ENCODE results near the gene CACNA1H. TPM values are rescaled to one million over a fixed set of nuclear protein-coding genes. Genes with fewer than 3 reads are reported as not detected.

Gene CACNA1H
- total RNA-seq, 1 donor from 2014 or later, result 26.1 TPM

DNA sequence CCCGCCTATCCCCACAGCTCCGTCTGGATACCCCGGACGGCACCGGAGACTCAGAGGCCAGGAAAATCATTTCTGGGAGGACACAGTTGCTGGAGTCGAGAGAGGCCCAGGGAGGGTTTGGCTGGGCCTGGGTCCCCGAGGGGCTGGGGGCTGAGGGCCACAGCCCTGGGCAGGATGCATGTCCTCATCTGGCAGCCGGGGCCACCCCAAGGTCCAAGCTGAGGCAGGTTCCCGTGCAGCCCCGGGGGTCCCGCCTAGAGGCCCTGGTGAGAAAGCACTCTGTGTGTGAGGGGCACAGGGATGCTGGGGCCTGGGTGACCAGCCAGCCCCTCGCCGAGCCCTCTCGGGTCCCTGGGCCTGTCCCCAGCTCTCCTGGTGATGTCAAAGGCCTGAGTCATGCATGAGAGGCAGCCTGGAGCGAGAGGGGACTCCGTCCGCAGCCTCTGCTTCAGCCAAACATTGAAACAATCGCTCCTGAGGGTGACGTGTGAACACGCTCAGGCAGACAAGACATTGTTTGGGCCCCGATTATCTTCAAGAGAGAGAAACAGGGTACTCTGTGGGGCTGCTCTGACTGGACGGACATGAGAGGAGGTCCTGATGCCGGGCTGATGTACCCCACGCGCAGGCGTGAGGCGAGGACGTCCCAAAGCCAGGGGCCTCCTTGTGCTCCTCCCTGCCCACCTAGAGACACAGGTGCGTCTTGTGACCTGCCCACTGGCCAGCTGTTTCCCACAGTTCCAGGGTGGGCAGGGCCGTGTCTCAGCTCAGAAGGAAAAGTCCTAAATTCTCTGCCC lies 31.1 kb upstream of the CACNA1H start:
- no peaks in the 10 kb centered on the region for H3K36me3 ChIP-seq (ENCODE audit: control insufficient read depth in 3 of 3, insufficient read depth in 3 of 3, low read length in 3 of 3)
- no peak overlapping the region for H3K4me3 ChIP-seq (ENCODE audit: low read length in 3 of 3)
- peaks cover 32 to 66% (median 66%) of the 10 kb centered on the region in 3 donors for H3K27me3 ChIP-seq (ENCODE audit: control insufficient read depth in 3 of 3, insufficient read depth in 3 of 3, low read length in 3 of 3)
- no peaks in the 10 kb centered on the region for H3K9me3 ChIP-seq (ENCODE audit: control insufficient read depth in 3 of 3, low read length in 3 of 3)
- H3K4me1 ChIP-seq (ENCODE audit: control insufficient read depth in 3 of 3, insufficient read depth in 3 of 3, low read length in 3 of 3), result no peaks in the 10 kb centered on the region
- H3K9ac ChIP-seq (ENCODE audit: low read depth in 1 of 3, low read length in 3 of 3), result no peak overlapping the region
- no peak overlapping the region for H3K27ac ChIP-seq (ENCODE audit: low read depth, low read length)

DNA sequence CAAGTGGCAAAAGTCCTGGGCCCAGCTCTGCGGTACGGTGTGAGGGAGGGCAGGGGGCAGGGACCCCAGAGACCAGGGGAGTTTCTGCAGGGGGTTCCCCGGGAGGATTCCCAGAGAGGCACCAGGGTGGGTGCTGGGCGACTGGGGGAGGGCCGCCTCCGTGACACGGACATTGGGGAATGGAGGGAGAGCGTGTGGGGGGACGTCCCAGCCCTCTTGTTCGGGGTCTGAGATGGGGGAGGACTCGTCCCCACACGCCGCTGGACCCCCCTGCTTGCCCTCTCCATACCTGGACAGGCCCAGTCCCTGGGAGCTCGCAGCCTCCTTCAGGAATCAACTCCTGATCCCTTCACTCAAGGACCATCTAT lies 30.5 kb upstream of the CACNA1H start:
- no peak overlapping the region for H3K9ac ChIP-seq (ENCODE audit: low read depth in 1 of 3, low read length in 3 of 3)
- no peaks in the 10 kb centered on the region for H3K9me3 ChIP-seq (ENCODE audit: control insufficient read depth in 3 of 3, low read length in 3 of 3)
- H3K4me3 ChIP-seq (ENCODE audit: low read length in 3 of 3), result no peak overlapping the region
- no peaks in the 10 kb centered on the region for H3K36me3 ChIP-seq (ENCODE audit: control insufficient read depth in 3 of 3, insufficient read depth in 3 of 3, low read length in 3 of 3)
- H3K27me3 ChIP-seq (ENCODE audit: control insufficient read depth in 3 of 3, insufficient read depth in 3 of 3, low read length in 3 of 3), result peaks cover 33 to 68% (median 64%) of the 10 kb centered on the region in 3 donors
- no peak overlapping the region for H3K27ac ChIP-seq (ENCODE audit: low read depth, low read length)
- H3K4me1 ChIP-seq (ENCODE audit: control insufficient read depth in 3 of 3, insufficient read depth in 3 of 3, low read length in 3 of 3), result no peaks in the 10 kb centered on the region

- no peak overlapping the region for H3K4me3 ChIP-seq (ENCODE audit: low read length in 3 of 3)
- H3K27ac ChIP-seq (ENCODE audit: low read depth, low read length), result no peak overlapping the region
- H3K4me1 ChIP-seq (ENCODE audit: control insufficient read depth in 3 of 3, insufficient read depth in 3 of 3, low read length in 3 of 3), result no peaks in the 10 kb centered on the region
- H3K9ac ChIP-seq (ENCODE audit: low read depth in 1 of 3, low read length in 3 of 3), result no peak overlapping the region
- H3K9me3 ChIP-seq (ENCODE audit: control insufficient read depth in 3 of 3, low read length in 3 of 3), result no peaks in the 10 kb centered on the region
- H3K27me3 ChIP-seq (ENCODE audit: control insufficient read depth in 3 of 3, insufficient read depth in 3 of 3, low read length in 3 of 3), result peaks cover 32 to 63% (median 58%) of the 10 kb centered on the region in 3 donors
- H3K36me3 ChIP-seq (ENCODE audit: control insufficient read depth in 3 of 3, insufficient read depth in 3 of 3, low read length in 3 of 3), result no peaks in the 10 kb centered on the region
These were observed 29.2 kb upstream of the CACNA1H start for GRCh38 chr16:1123525-1124230.

DNA sequence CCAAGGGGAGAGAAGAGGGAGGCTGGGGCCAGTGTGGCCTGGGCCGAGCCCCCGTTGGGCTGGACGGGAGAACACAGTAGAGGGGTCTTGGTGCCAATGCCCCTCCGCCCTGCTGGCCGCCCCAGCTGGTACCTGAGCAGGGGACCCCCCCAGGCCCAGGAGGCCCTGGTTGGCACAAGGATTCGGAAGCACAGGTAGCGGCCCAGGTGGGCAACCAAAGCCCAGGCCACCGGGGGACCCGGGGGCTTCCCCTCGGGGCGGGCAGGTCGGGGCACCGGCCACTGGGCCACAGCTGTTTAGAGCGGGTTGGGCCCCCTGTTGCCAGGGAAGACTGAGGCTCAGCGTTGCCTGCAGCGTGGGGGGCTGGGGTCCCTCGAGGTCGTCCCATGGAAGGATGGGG lies 28.6 kb upstream of the CACNA1H start:
- Histone ChIP-seq H3K9me3 (ENCODE audit: control insufficient read depth in 3 of 3, low read length in 3 of 3) (no peaks in the 10 kb centered on the region), H3K36me3 (ENCODE audit: control insufficient read depth in 3 of 3, insufficient read depth in 3 of 3, low read length in 3 of 3) (no peaks in the 10 kb centered on the region), H3K4me1 (ENCODE audit: control insufficient read depth in 3 of 3, insufficient read depth in 3 of 3, low read length in 3 of 3) (no peaks in the 10 kb centered on the region), H3K27ac (ENCODE audit: low read depth, low read length) (no peak overlapping the region), H3K27me3 (ENCODE audit: control insufficient read depth in 3 of 3, insufficient read depth in 3 of 3, low read length in 3 of 3) (peaks cover 26 to 58% (median 53%) of the 10 kb centered on the region in 3 donors), H3K9ac (ENCODE audit: low read depth in 1 of 3, low read length in 3 of 3) (no peak overlapping the region), H3K4me3 (ENCODE audit: low read length in 3 of 3) (no peak overlapping the region)

DNA sequence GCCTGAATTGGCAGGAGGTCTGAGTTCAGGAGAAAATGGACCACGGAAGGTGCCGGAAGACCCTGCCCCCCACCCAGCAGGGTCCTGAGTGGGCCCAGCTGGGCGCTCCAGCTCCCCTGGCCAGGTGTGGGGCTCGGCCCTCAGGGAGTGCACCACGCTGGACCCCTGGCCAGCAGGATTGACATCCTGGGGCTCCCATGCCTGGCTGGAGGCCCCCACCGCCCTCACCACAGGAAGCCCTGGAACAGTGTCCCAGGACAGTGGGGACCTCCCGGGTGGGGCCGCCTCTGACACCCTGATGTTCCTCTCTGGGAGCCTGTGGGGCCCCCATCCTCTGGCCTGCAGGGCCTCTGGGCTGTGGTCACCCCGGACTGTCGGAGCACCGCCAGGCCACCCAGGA lies 28.1 kb upstream of the CACNA1H start:
- peaks cover 23 to 58% (median 53%) of the 10 kb centered on the region in 3 donors for H3K27me3 ChIP-seq (ENCODE audit: control insufficient read depth in 3 of 3, insufficient read depth in 3 of 3, low read length in 3 of 3)
- H3K36me3 ChIP-seq (ENCODE audit: control insufficient read depth in 3 of 3, insufficient read depth in 3 of 3, low read length in 3 of 3), result no peaks in the 10 kb centered on the region
- no peaks in the 10 kb centered on the region for H3K4me1 ChIP-seq (ENCODE audit: control insufficient read depth in 3 of 3, insufficient read depth in 3 of 3, low read length in 3 of 3)
- H3K9me3 ChIP-seq (ENCODE audit: control insufficient read depth in 3 of 3, low read length in 3 of 3), result no peaks in the 10 kb centered on the region
- H3K9ac ChIP-seq (ENCODE audit: low read depth in 1 of 3, low read length in 3 of 3), result no peak overlapping the region
- H3K4me3 ChIP-seq (ENCODE audit: low read length in 3 of 3), result no peak overlapping the region
- no peak overlapping the region for H3K27ac ChIP-seq (ENCODE audit: low read depth, low read length)

DNA sequence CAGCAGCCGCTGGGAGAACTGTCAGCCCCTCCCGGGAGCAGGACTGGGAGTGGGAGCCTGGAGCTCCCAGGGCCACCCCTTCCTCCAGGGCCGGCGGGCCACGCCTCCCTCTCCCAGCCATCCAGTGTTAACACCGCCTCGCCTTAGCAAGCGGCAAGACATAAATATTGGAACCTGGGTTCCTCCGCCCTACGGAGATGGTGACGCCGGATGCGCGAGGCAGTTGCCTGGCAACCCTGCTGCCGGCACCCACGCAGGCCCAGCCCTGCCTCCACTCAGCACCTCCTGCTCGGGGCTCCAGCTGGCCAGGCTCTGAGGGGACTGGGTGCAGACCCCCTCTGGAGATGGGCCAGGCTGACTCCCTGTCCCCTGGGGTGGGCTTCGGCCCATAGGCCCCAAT lies 27.4 kb upstream of the CACNA1H start:
- H3K27me3 ChIP-seq (ENCODE audit: control insufficient read depth in 3 of 3, insufficient read depth in 3 of 3, low read length in 3 of 3), result peaks cover 23 to 52% (median 49%) of the 10 kb centered on the region in 3 donors
- H3K27ac ChIP-seq (ENCODE audit: low read depth, low read length), result no peak overlapping the region
- H3K9ac ChIP-seq (ENCODE audit: low read depth in 1 of 3, low read length in 3 of 3), result no peak overlapping the region
- H3K36me3 ChIP-seq (ENCODE audit: control insufficient read depth in 3 of 3, insufficient read depth in 3 of 3, low read length in 3 of 3), result no peaks in the 10 kb centered on the region
- no peaks in the 10 kb centered on the region for H3K9me3 ChIP-seq (ENCODE audit: control insufficient read depth in 3 of 3, low read length in 3 of 3)
- H3K4me3 ChIP-seq (ENCODE audit: low read length in 3 of 3), result no peak overlapping the region
- H3K4me1 ChIP-seq (ENCODE audit: control insufficient read depth in 3 of 3, insufficient read depth in 3 of 3, low read length in 3 of 3), result no peaks in the 10 kb centered on the region

DNA sequence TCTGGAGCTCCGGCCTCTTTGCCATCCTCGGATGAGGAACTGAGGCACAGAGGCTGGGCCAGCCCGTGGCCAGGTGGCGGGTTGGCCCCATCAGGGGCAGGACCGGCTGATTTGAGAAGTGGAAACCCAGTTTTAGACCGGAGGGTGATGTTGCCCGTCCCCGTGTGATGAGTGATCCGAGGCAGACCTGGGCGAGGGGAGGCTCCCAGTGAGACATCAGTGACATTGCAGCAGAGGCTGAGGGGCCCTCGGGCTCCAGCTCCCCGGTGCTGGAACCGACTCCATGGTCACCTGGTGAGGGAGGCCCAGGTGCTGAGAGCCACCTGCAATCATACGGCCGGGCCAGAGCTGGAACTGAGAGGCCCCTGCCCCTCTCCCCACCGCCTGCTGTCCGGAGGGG lies 26.9 kb upstream of the CACNA1H start:
- Histone ChIP-seq H3K27me3 (ENCODE audit: control insufficient read depth in 3 of 3, insufficient read depth in 3 of 3, low read length in 3 of 3) (peaks cover 23 to 48% (median 47%) of the 10 kb centered on the region in 3 donors), H3K9ac (ENCODE audit: low read depth in 1 of 3, low read length in 3 of 3) (no peak overlapping the region), H3K4me3 (ENCODE audit: low read length in 3 of 3) (no peak overlapping the region), H3K9me3 (ENCODE audit: control insufficient read depth in 3 of 3, low read length in 3 of 3) (no peaks in the 10 kb centered on the region), H3K4me1 (ENCODE audit: control insufficient read depth in 3 of 3, insufficient read depth in 3 of 3, low read length in 3 of 3) (no peaks in the 10 kb centered on the region), H3K36me3 (ENCODE audit: control insufficient read depth in 3 of 3, insufficient read depth in 3 of 3, low read length in 3 of 3) (no peaks in the 10 kb centered on the region), H3K27ac (ENCODE audit: low read depth, low read length) (no peak overlapping the region)

DNA sequence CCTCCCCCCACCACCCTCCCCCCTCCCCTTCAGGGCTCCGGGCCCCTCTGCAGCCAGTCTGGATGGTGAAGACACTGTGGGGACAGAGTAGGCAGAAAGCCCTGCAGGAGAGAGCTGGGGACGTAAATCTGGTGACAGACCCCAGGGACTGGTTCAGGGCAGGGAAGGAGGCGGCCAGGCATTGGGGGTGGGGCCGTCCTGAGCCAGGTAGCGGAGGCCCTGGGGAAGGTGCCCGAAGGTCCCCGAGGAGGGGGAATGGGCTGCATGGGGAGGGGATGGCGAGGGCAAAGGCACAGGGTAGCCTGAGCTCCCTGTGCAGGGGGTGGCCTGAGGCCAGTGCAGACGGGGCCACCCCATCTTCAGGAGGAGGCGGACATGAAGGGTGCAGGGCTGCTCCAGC lies 26.3 kb upstream of the CACNA1H start:
- Histone ChIP-seq H3K9me3 (ENCODE audit: control insufficient read depth in 3 of 3, low read length in 3 of 3) (no peaks in the 10 kb centered on the region), H3K4me1 (ENCODE audit: control insufficient read depth in 3 of 3, insufficient read depth in 3 of 3, low read length in 3 of 3) (no peaks in the 10 kb centered on the region), H3K27me3 (ENCODE audit: control insufficient read depth in 3 of 3, insufficient read depth in 3 of 3, low read length in 3 of 3) (peaks cover 23 to 44% (median 43%) of the 10 kb centered on the region in 3 donors), H3K4me3 (ENCODE audit: low read length in 3 of 3) (no peak overlapping the region), H3K9ac (ENCODE audit: low read depth in 1 of 3, low read length in 3 of 3) (no peak overlapping the region), H3K36me3 (ENCODE audit: control insufficient read depth in 3 of 3, insufficient read depth in 3 of 3, low read length in 3 of 3) (no peaks in the 10 kb centered on the region), H3K27ac (ENCODE audit: low read depth, low read length) (no peak overlapping the region)

DNA sequence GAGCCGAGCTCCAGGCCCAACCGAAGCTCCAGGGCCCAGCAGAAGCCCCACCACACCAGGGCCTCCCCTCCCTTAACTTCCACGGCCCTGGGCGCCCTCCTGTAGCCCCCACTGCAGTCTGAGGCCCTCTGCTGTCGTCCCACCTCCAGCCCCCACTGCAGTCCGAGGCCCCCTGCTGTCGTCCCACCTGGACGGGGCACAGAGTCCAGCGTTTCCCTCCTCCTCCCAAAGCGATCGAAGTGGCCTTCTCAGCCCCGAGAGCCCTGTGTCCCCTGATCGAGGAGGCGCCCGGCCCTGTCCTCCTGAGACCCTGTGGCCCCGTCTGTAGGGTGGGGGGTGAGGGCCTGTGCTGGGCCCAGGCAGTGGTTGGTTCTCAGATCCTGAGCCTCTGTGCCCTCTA lies 25.8 kb upstream of the CACNA1H start:
- Histone ChIP-seq H3K4me3 (ENCODE audit: low read length in 3 of 3) (no peak overlapping the region), H3K27ac (ENCODE audit: low read depth, low read length) (no peak overlapping the region), H3K27me3 (ENCODE audit: control insufficient read depth in 3 of 3, insufficient read depth in 3 of 3, low read length in 3 of 3) (peaks cover 21 to 43% (median 40%) of the 10 kb centered on the region in 3 donors), H3K9ac (ENCODE audit: low read depth in 1 of 3, low read length in 3 of 3) (no peak overlapping the region), H3K9me3 (ENCODE audit: control insufficient read depth in 3 of 3, low read length in 3 of 3) (no peaks in the 10 kb centered on the region), H3K36me3 (ENCODE audit: control insufficient read depth in 3 of 3, insufficient read depth in 3 of 3, low read length in 3 of 3) (no peaks in the 10 kb centered on the region), H3K4me1 (ENCODE audit: control insufficient read depth in 3 of 3, insufficient read depth in 3 of 3, low read length in 3 of 3) (no peaks in the 10 kb centered on the region)

DNA sequence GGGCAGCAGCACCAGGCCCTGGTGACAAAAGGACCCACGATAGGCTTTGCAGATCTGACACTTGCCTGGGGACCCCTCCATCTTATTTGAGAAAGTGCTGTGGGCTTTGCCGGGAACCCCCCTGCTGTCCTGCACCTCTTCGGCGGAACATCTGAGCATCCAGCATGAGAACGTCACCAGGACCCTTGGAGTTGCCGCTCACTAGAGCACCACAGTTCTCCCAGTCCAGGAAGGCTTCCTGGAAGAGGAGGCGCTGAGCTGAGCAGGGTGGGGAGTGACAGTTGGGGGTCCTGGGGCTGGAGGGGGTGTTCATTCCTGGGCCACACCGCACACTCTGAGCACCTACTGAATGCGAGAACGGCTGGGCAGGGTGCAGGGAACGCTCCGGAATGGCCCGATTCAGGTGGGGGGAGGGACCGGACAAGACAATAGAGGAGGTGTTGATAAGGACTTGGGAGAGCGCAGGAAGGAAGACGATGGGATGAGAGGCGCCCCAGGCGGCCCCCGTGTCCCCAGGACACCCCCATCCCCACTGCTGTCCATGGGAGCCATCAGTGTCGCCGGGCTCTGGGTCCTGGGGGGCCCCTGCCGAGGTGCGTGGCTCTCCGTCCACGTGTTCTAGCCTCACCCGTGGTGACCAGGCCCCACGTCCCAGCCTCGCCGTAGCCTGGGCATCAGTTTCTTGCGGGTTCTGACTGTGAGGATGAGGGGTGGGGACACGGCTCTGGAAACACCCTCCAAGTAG lies 24.8 kb upstream of the CACNA1H start:
- Histone ChIP-seq H3K9me3 (ENCODE audit: control insufficient read depth in 3 of 3, low read length in 3 of 3) (no peaks in the 10 kb centered on the region), H3K27me3 (ENCODE audit: control insufficient read depth in 3 of 3, insufficient read depth in 3 of 3, low read length in 3 of 3) (peaks cover 21 to 37% (median 36%) of the 10 kb centered on the region in 3 donors), H3K9ac (ENCODE audit: low read depth in 1 of 3, low read length in 3 of 3) (no peak overlapping the region), H3K4me1 (ENCODE audit: control insufficient read depth in 3 of 3, insufficient read depth in 3 of 3, low read length in 3 of 3) (no peaks in the 10 kb centered on the region), H3K36me3 (ENCODE audit: control insufficient read depth in 3 of 3, insufficient read depth in 3 of 3, low read length in 3 of 3) (no peaks in the 10 kb centered on the region), H3K27ac (ENCODE audit: low read depth, low read length) (no peak overlapping the region), H3K4me3 (ENCODE audit: low read length in 3 of 3) (no peak overlapping the region)

All from skeletal muscle tissue (tissue), 4 donors.